Measurements from ENCODE around the gene NFASC.

DNA sequence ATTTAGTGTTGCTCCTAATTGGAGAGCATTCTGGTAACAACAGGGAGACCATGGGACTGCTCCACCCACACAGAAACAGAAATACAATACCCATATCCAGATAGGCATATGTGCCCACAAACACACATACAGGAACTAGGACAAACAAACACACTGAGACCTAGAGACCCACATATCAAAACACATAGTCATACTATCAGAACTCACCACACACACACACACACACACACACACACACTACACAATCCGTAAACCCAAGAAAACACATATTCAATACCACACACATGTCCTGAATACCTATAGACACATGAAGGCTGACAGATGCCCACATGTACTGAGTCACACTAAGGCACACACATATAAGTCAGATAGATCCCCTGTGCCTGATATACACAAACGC, 3.5 kb upstream of the NFASC start:
- TF ChIP-seq CTCF (IDR thresholded peaks at IDR 0.05): no peak
- TF ChIP-seq POLR2A (IDR thresholded peaks at IDR 0.05): no peak
